Right lobe of liver (tissue), 6 donors: ENCODE results near the gene ATP6V0A1. TPM values are rescaled to one million over a fixed set of nuclear protein-coding genes. Genes with fewer than 3 reads are reported as not detected.
"Not testable (repeated sequence)": the region's sequence is repeated elsewhere in the genome, so short reads cannot be mapped to it uniquely, and the experiment has no call there.

ENCODE experiments used
- ATAC-seq, 4 donors: fragments of 200-7000 bp; cut with Tn5 transposase; one replicate each; pipeline ENCODE4 v1.9.1; 2020; ENCODE audit warnings: mild to moderate bottlenecking in 4 of 4, moderate library complexity in 4 of 4
- DNase-seq, 3 donors: peaks; one replicate each; pipeline ENCODE4 v3.0.0-alpha.2; 2020
- H3K27ac ChIP-seq, 3 donors: fragments of 200-600 bp; one replicate each; pipeline ENCODE4 v1.8.0; 2022
- H3K27me3 ChIP-seq, 2 donors: fragments of 200-600 bp; one replicate each; pipeline ENCODE4 v1.8.0; 2022
- H3K36me3 ChIP-seq, 4 donors: fragments of 200-600 bp; sonication (generic) in 1 of 4; one replicate each; pipeline versions ENCODE4 v1.5.1 to v1.8.0; 2017 to 2022; ENCODE audit warnings: control low read depth in 1 of 4
- H3K4me1 ChIP-seq, 4 donors: fragments of 200-600 bp; sonication (generic) in 1 of 4; one replicate each; pipeline versions ENCODE4 v1.5.1 to v1.8.0; 2017 to 2022; ENCODE audit warnings: control low read depth in 1 of 4
- H3K4me3 ChIP-seq, 3 donors: fragments of 200-600 bp; one replicate each; pipeline ENCODE4 v1.8.0; 2022
- H3K9me3 ChIP-seq, 4 donors: fragments of 200-600 bp; sonication (generic) in 1 of 4; one replicate each; pipeline versions ENCODE4 v1.5.1 to v1.8.0; 2017 to 2022; ENCODE audit warnings: control low read depth in 1 of 4
- CTCF ChIP-seq, 4 donors: fragments of 200-600 bp in 3 of 4; fragments of 450-650 bp in 1 of 4; IDR thresholded peaks; one replicate each; pipeline versions ENCODE4 v1.5.1 to v1.8.0; 2016 to 2022; ENCODE audit warnings: antibody characterized with exemption in 4 of 4, mild to moderate bottlenecking in 2 of 4
- POLR2A ChIP-seq: fragments of 450-650 bp; IDR thresholded peaks from one replicate; pipeline ENCODE4 v1.6.1; 2017; ENCODE audit warnings: antibody characterized with exemption, mild to moderate bottlenecking
- WGBS: methylation state at CpG from one replicate; pipeline ENCODE4 v1.1.6; 2018; ENCODE audit warnings: low coverage, low lambda C conversion rate; ENCODE audit not compliant: insufficient coverage; ENCODE audit errors: missing lambda C conversion rate; 5-methylcytosine and 5-hydroxymethylcytosine counted together
- intact Hi-C, 2 donors: fragments of 100-400 bp; cut with DNase I; formaldehyde crosslinking; loops; one replicate each; pipeline versions ENCODE4 v1.11.2 to v1.14.1; 2022
- total RNA-seq, 6 experiments: library from RNA; depleted of rRNA in 2 of 6; stranded (reverse); fragments of >200 nt in 2 of 6; fragmentation: NEBNext Ultra II Directional in 3 of 6; extraction: Animal tissue kit (Norgen Biotek cat#: 25700) in 3 of 6; gene quantifications; one replicate each; pipeline versions ENCODE4 v1.1.0 to v1.2.4, GENCODE V29; 2016 to 2023
- donor health status: DM: no; HTN: yes; CAD: no.
- donor health status: DM: no; HTN: no; CAD: no.
- donor health status: DM: no; HTN: no; CAD: no.
- donor health status: DM: no; HTN: yes; CAD: no.
- donor health status: DM: no; HTN: yes; CAD: no.

Gene ATP6V0A1
- total RNA-seq, 6 experiments from 2014 or later: 36.4 to 66.0 (median 49.4) TPM

DNA sequence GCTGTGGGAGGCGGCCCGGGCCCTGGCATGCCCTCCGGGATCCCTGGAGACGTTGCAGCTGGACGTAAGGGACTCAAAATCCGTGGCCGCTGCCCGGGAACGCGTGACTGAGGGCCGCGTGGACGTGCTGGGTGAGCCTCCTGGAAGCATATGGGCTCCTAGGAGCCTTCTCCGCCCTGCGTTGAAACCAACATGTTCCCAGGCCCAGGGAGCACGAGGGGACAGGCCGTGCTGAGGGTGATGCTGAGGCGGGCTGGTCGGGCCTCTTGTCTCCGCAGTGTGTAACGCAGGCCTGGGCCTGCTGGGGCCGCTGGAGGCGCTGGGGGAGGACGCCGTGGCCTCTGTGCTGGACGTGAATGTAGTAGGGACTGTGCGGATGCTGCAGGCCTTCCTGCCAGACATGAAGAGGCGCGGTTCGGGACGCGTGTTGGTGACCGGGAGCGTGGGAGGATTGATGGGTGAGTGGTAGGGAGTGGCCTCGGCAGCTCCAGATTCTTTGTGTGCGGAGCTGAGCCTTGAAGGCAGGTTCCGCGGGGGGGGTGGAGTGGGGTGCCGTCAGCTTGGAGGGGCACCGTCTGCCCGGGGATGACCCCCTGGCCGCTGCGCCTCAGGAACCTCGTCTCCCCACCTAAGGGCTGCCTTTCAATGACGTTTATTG lies 94.6 kb downstream of the ATP6V0A1 start:
- H3K27ac ChIP-seq: no peak overlapping the region
- 89% methylated on average over 6 of the region's 45 CpGs for WGBS
- intact Hi-C loops: no loop called here

GRCh38 chr17:42553866-42554249 lies 95.2 kb downstream of the ATP6V0A1 start:
- TF ChIP-seq POLR2A: no peak
- no peak for TF ChIP-seq CTCF (IDR thresholded peaks at IDR 0.05)
- no peak for DNase-seq
- no peaks in the 10 kb centered on the region for H3K9me3 ChIP-seq
- ATAC-seq: peak; percentile 17 to 47 (median 22)
- peak overlapping the region; percentile 89 to 92 (median 89) for H3K4me3 ChIP-seq
- intact Hi-C loops: no loop called here
- H3K4me1 ChIP-seq: peaks cover 0 to 12% (median 4%) of the 10 kb centered on the region in 4 donors
- H3K36me3 ChIP-seq: no peaks in the 10 kb centered on the region
- WGBS: 63% methylated on average over 7 of the region's 16 CpGs
- peak overlapping the region; percentile 82 to 84 (median 82) for H3K27ac ChIP-seq
- H3K27me3 ChIP-seq: no peaks in the 10 kb centered on the region

More for the DNA sequence above, 94.6 kb downstream of the ATP6V0A1 start:
- Histone ChIP-seq H3K36me3 (no peaks in the 10 kb centered on the region), H3K4me1 (peaks cover 0 to 17% (median 5%) of the 10 kb centered on the region in 4 donors), H3K4me3 (peak overlapping the region in 1 of 3 donors; percentile 89), H3K9me3 (no peaks in the 10 kb centered on the region), H3K27me3 (no peaks in the 10 kb centered on the region)
- ATAC-seq (no peak), DNase-seq (no peak)
- TF ChIP-seq POLR2A (no peak), CTCF (IDR thresholded peaks at IDR 0.05) (no peak)

- H3K36me3 ChIP-seq: no peaks in the 10 kb centered on the region
- H3K9me3 ChIP-seq: no peaks in the 10 kb centered on the region
- DNase-seq (peak; percentile 92 to 94 (median 92)), ATAC-seq (peak; percentile 91 to 97 (median 93))
- H3K4me3 ChIP-seq: peak overlapping the region; percentile 89 to 92 (median 89)
- no peaks in the 10 kb centered on the region for H3K27me3 ChIP-seq
- intact Hi-C loops: no loop called here
- no CpG with 5 or more reads among the region's 82 CpGs for WGBS
- peak overlapping the region; percentile 82 to 84 (median 82) for H3K27ac ChIP-seq
- TF ChIP-seq POLR2A (peak; percentile 89), CTCF (IDR thresholded peaks at IDR 0.05) (no peak)
- H3K4me1 ChIP-seq: peaks cover 0 to 12% (median 4%) of the 10 kb centered on the region in 4 donors
These were observed 95.8 kb downstream of the ATP6V0A1 start for GRCh38 chr17:42554250-42555121.

DNA sequence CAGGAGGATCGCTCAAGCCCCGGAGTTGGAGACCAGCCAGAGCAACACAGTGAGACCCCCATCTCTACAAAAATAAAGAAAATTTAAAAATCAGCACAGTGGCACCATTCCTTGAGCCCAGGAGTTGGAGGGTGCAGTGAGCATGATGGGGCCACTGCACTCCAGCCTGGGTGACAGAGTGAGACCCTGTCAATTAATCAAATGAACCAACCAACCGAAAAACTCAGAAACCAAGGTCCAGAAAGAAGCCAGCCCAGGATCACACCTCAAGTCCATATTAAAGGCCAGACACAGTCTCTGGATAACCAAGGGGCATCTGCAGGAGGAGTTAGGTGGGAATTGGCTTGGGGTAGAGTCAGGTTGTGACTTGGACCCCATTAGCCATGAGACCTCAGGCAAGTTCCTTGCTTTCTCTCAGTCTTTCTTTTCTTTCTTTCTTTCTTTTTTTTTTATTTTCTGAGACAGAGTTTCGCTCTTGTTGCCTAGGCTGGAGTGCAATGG lies 96.5 kb downstream of the ATP6V0A1 start:
- Histone ChIP-seq H3K4me1 (peaks cover 0 to 12% (median 4%) of the 10 kb centered on the region in 4 donors), H3K36me3 (no peaks in the 10 kb centered on the region), H3K9me3 (no peaks in the 10 kb centered on the region), H3K4me3 (peak overlapping the region; percentile 89 to 92 (median 89)), H3K27ac (peak overlapping the region; percentile 82 to 84 (median 82)), H3K27me3 (no peaks in the 10 kb centered on the region)
- WGBS: 0% methylated on average over 1 of the region's 4 CpGs
- no peak for TF ChIP-seq CTCF (IDR thresholded peaks at IDR 0.05)
- no peak for TF ChIP-seq POLR2A
- ATAC-seq (peak in 1 of 4 donors; percentile 3), DNase-seq (no peak)
- intact Hi-C loops: no loop called here

DNA sequence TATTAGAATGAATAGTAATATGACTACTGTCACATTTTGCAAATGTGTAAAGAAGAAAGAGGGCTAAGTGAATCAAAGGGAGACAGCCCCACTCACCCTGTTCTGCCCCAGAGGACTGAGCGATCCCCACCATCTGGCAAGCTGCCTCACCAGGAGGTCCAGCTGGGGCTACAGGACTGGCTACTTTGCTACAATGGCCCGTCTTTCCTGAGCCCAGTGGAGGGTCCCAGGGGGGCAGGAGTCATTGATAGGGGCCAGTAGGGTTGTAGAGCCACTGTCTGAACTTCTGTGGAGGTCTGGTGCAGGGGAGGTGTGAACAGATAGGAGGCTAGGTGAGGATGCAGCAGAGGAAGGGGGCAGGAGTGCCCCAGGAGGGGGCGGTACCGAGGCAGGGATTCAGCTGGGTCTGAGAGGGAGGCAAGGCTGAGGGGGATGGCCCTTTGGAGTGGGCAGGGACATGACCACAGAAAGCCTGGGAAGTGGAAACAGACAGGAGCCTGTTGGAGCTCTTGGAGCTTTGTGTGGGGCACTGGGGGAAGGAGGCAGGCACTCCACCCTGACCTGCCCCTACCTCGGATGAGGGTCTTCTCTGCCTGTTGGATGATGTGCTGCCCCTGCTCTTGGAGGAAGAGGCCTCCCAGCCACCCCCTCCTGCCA lies 97.4 kb downstream of the ATP6V0A1 start:
- H3K4me3 ChIP-seq, H3K27ac ChIP-seq, H3K36me3 ChIP-seq, intact Hi-C loops, DNase-seq, H3K27me3 ChIP-seq, H3K9me3 ChIP-seq: not testable (repeated sequence)
- peak in 2 of 4 donors; percentile 2 to 5 for ATAC-seq
- WGBS: 58% methylated on average over 4 of the region's 5 CpGs
- peaks cover 0 to 12% (median 4%) of the 10 kb centered on the region in 4 donors for H3K4me1 ChIP-seq
